ENCODE results near the gene ITGB3.

DNA sequence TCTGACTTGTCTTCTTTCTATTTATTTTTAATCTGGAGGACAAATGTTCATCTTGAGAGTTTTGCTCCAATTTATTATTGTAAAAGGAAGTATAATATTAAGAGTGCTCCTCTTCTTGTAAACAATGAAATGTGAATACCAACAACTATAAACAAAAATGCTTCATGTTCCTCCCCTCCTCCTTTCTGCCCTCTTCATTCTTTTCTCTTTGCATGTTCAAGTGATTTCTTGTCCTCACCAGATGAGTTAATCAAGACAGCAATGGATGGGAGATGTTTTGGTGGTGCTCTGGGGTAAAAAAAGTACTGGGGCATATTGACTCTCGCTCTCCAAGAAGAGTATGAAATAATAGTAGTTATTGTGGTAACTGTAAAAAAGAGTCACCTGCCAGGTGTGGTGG lies 24.3 kb downstream of the ITGB3 start:
- TF ChIP-seq POLR2A (IDR thresholded peaks at IDR 0.05) (no peak), EP300 (IDR thresholded peaks at IDR 0.05) (no peak)
- TF ChIP-seq, protein P1, sequence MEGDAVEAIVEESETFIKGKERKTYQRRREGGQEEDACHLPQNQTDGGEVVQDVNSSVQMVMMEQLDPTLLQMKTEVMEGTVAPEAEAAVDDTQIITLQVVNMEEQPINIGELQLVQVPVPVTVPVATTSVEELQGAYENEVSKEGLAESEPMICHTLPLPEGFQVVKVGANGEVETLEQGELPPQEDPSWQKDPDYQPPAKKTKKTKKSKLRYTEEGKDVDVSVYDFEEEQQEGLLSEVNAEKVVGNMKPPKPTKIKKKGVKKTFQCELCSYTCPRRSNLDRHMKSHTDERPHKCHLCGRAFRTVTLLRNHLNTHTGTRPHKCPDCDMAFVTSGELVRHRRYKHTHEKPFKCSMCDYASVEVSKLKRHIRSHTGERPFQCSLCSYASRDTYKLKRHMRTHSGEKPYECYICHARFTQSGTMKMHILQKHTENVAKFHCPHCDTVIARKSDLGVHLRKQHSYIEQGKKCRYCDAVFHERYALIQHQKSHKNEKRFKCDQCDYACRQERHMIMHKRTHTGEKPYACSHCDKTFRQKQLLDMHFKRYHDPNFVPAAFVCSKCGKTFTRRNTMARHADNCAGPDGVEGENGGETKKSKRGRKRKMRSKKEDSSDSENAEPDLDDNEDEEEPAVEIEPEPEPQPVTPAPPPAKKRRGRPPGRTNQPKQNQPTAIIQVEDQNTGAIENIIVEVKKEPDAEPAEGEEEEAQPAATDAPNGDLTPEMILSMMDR (IDR thresholded peaks at IDR 0.05) = no peak
